A673 (cell line): Measurements from ENCODE around the gene ABHD11. TPM values are rescaled to one million over a fixed set of nuclear protein-coding genes. Genes with fewer than 3 reads are reported as not detected.

Experiments used
- BruUV-seq: library from RNA; stranded (reverse); fragments of 400-500 nt; replicated peaks from 2 replicates; lab custom pipeline; 2021; lab: Mats Ljungman, UMichigan
- CTCF ChIA-PET: fragments of 300-600 bp; sonication (Branson Sonifier 250); formaldehyde crosslinking; loops from one replicate; lab custom pipeline; 2022; ENCODE audit warnings: antibody characterized with exemption; lab: Charles Lee
- POLR2A ChIA-PET: fragments of 300-600 bp; sonication (Branson Sonifier 250); formaldehyde crosslinking; loops from one replicate; lab custom pipeline; 2022; ENCODE audit warnings: antibody characterized with exemption; ENCODE audit not compliant: low non-redundant PET; lab: Charles Lee
- DNase-seq: peaks from one replicate; pipeline ENCODE4 v3.0.0-alpha.2; 2015; ENCODE audit warnings: low spot score
- H3K27ac ChIP-seq: fragments of 200-600 bp; sonication (generic); 2 replicates; pipeline ENCODE4 v1.5.1; 2016; ENCODE audit warnings: mixed run types, low read depth, mild to moderate bottlenecking, mixed read lengths, antibody characterized with exemption, low read length; ENCODE audit not compliant: poor library complexity, severe bottlenecking
- H3K27me3 ChIP-seq: fragments of 200-600 bp; sonication (generic); replicated peaks from 2 replicates; pipeline ENCODE4 v1.6.1; 2017; ENCODE audit warnings: mixed run types, low read depth, mild to moderate bottlenecking, mixed read lengths, antibody characterized with exemption, low read length; ENCODE audit not compliant: insufficient read depth, poor library complexity
- H3K36me3 ChIP-seq: fragments of 200-600 bp; sonication (generic); 2 replicates; pipeline ENCODE4 v1.6.1; 2016; ENCODE audit warnings: mixed run types, mild to moderate bottlenecking, mixed read lengths, antibody characterized with exemption, low read length; ENCODE audit not compliant: insufficient read depth, poor library complexity, severe bottlenecking
- H3K4me1 ChIP-seq: fragments of 200-600 bp; sonication (generic); 2 replicates; pipeline ENCODE4 v1.6.1; 2017; ENCODE audit warnings: mixed run types, mild to moderate bottlenecking, mixed read lengths, antibody characterized with exemption, low read length; ENCODE audit not compliant: insufficient read depth, poor library complexity, severe bottlenecking
- H3K4me3 ChIP-seq: fragments of 200-600 bp; sonication (generic); 2 replicates; pipeline ENCODE4 v1.5.1; 2016; ENCODE audit warnings: low read depth, mixed run types, mild to moderate bottlenecking, mixed read lengths, low read length; ENCODE audit not compliant: poor library complexity, severe bottlenecking
- H3K9me3 ChIP-seq: fragments of 200-600 bp; sonication (generic); 2 replicates; pipeline ENCODE4 v1.6.1; 2016; ENCODE audit warnings: mixed run types, low read depth, mild to moderate bottlenecking, mixed read lengths, antibody characterized with exemption, low read length; ENCODE audit not compliant: poor library complexity, severe bottlenecking
- EZH2 ChIP-seq: fragments of 200-600 bp; sonication (generic); IDR thresholded peaks from 2 replicates; pipeline ENCODE4 v1.6.1; 2017; ENCODE audit warnings: borderline replicate concordance, low read depth, mild to moderate bottlenecking, mixed read lengths, antibody characterized with exemption, low read length; ENCODE audit not compliant: poor library complexity, severe bottlenecking
- intact Hi-C: fragments of 100-400 bp; cut with micrococcal nuclease; formaldehyde crosslinking; loops from one replicate; pipeline ENCODE4 v1.10.0; 2022; ENCODE audit not compliant: unreplicated experiment
- total RNA-seq: library from RNA; stranded (reverse); gene quantifications from 2 replicates; pipeline ENCODE4 v1.2.3, GENCODE V29; 2021
- TF ChIP-seq, protein P1 (sequence below): fragments of 300-800, 200-600 bp; sonication (generic); conservative IDR thresholded peaks from 2 replicates; pipeline ENCODE4 v1.5.1; 2017; ENCODE audit warnings: low read depth, mild to moderate bottlenecking, antibody characterized with exemption, low read length, moderate library complexity, mixed read lengths

Gene ABHD11
- total RNA-seq, 1 experiment from 2014 or later: 22.9 TPM

DNA sequence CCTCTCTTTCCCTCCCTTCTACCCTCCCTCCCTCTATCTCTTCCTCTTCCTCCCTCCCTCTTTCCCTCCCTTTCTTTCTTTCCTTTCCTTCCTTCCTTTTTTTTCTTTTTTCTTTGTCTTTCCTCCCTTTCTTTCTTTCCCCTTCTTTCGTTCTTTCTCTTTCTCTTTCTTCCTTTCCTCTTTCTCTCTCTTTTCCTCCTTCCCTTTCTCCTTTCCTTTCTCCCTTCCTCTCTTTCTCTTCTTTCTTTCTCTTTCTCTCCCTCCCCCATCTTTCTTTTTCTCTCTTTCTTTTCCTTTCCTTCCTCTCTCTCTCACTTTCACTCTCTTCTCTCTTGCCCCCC is 24.0 kb upstream of the ABHD11 start:
- Histone ChIP-seq H3K4me1 (no peaks in the 10 kb centered on the region), H3K4me3 (no peak overlapping the region), H3K9me3 (no peaks in the 10 kb centered on the region), H3K27me3 (no peaks in the 10 kb centered on the region), H3K36me3 (no peaks in the 10 kb centered on the region), H3K27ac (no peak overlapping the region)
- intact Hi-C loops: no loop called here
- BruUV-seq: no TSS peak
- CTCF ChIA-PET: no interaction called here
- POLR2A ChIA-PET: no interaction called here
- DNase-seq: no peak
- TF ChIP-seq, protein P1, sequence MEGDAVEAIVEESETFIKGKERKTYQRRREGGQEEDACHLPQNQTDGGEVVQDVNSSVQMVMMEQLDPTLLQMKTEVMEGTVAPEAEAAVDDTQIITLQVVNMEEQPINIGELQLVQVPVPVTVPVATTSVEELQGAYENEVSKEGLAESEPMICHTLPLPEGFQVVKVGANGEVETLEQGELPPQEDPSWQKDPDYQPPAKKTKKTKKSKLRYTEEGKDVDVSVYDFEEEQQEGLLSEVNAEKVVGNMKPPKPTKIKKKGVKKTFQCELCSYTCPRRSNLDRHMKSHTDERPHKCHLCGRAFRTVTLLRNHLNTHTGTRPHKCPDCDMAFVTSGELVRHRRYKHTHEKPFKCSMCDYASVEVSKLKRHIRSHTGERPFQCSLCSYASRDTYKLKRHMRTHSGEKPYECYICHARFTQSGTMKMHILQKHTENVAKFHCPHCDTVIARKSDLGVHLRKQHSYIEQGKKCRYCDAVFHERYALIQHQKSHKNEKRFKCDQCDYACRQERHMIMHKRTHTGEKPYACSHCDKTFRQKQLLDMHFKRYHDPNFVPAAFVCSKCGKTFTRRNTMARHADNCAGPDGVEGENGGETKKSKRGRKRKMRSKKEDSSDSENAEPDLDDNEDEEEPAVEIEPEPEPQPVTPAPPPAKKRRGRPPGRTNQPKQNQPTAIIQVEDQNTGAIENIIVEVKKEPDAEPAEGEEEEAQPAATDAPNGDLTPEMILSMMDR: no peak
- TF ChIP-seq EZH2: no peak

DNA sequence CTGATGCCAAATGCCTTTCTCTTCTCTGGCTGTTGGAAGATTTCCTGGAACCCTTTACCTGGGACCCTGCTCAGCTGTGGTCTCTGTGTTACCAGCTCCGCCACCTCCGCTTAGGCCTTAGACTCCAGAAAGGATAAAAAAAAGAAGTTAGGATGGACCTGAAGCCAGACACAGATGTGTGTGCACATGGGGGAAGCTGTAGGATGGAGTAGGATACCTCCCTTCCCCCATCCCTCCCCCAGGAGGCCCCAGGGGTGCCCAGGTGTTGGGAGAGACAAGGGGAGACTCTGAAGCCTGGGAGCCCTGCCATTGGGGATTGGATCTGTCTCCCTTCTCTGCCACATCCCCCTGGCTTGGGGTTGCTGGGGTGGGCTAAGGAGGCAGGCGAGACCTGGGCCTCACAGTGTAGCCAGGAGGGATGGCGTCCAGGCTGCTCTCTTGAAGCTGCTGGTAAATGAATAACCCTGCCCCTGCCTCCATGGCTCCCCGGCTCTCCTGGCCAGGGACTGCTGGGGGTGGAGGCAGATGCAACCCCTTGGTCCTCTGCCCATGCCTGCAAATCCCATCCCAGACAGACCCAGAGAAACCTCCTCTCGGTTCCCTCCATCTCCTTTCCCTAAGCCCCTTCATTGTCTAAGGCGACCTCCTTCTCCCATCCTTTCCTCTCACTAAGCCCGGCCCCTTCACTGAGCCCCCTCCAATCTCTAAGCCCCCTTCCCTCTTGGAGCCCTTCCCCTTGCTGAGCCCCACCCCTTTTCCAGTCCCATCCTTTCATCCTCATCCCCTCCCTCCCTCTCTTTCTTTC is 23.5 kb upstream of the ABHD11 start:
- Histone ChIP-seq H3K36me3 (no peaks in the 10 kb centered on the region), H3K27ac (no peak overlapping the region), H3K9me3 (no peaks in the 10 kb centered on the region), H3K27me3 (no peaks in the 10 kb centered on the region), H3K4me3 (no peak overlapping the region), H3K4me1 (no peaks in the 10 kb centered on the region)
- ChIA-PET CTCF (no interaction called here), POLR2A (no interaction called here)
- BruUV-seq: no TSS peak
- no peak for DNase-seq
- TF ChIP-seq EZH2: no peak
- TF ChIP-seq, protein P1: no peak
- intact Hi-C loops: no loop called here

DNA sequence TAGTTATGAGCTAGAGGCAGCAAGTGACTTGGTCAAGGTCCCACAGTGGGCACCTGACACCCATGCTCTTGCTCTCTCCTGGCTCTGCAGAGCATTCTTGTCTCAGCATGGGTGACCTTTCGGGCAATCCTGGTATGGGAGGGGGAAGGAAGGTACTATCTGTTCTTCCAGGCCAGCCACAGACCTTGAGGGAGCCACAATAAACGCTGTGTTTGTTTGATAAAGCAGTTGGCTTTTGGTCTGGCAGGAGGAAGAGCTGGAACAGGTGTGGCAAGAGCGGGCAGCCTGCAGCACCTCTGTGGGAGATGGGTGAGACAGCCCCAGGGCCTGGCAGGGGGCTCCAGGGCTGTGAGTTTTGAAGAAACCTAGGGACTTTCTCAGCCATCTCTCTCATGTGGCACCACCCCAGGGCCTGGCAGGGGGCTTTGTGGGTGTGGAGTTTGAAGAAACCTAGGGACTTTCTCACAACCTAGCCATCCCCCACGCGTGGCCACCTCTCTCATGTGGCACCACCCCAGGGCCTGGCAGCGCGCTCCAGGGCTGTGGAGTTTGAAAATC is 20.1 kb upstream of the ABHD11 start:
- TF ChIP-seq, protein P1: no peak
- no peak for TF ChIP-seq EZH2
- POLR2A ChIA-PET: no interaction called here
- BruUV-seq: no TSS peak

More for the DNA sequence above, 20.1 kb upstream of the ABHD11 start:
- Histone ChIP-seq H3K36me3 (no peaks in the 10 kb centered on the region), H3K4me3 (no peak overlapping the region), H3K9me3 (no peaks in the 10 kb centered on the region), H3K27ac (no peak overlapping the region), H3K4me1 (no peaks in the 10 kb centered on the region), H3K27me3 (no peaks in the 10 kb centered on the region)
- CTCF ChIA-PET: no interaction called here
- intact Hi-C loops: no loop called here
- DNase-seq: no peak
